GM18502 (cell line): ENCODE results near the gene DNAJC6.

Experiments
- ATAC-seq: cut with Tn5 transposase; IDR thresholded peaks from one replicate; pipeline ENCODE4 v1.9.1; 2021; ENCODE audit warnings: mild to moderate bottlenecking; ENCODE audit not compliant: unreplicated experiment, poor library complexity

The DNAJC6 gene

DNA sequence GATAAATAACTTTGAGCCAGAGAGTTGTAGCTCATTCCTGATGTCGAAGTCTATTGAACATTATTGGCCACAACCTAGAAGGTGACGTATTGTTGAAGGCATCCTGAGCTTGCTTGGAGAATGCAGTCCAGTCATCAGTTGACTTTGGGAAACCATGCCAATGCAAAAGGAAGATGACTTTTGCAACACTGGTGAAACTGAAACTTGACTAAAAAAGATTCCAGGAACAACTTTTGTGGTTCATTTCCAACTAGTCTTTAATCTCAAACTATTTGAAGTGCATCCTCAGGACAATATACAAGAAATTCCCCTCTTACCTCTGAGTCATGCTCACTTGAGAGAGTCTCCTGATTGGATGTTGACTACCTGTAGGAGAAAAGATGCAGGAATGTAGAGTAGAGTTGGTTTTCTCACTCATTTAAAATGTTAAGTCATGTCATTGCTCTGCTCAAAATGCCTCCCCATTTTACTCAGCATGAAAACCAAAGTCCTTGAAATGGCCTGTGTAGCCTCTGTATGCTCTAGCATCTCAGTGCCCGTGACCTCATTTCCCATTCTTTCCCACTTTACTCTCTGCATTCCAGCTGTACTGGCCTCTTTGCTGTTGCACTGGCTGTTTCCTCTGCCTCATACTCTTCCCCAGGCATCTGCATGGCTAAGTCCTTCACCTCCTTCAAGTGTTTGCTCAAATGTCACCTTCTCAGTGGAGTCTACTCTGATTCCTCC is 86.7 kb downstream of the DNAJC6 start:
- ATAC-seq, result no peak

DNA sequence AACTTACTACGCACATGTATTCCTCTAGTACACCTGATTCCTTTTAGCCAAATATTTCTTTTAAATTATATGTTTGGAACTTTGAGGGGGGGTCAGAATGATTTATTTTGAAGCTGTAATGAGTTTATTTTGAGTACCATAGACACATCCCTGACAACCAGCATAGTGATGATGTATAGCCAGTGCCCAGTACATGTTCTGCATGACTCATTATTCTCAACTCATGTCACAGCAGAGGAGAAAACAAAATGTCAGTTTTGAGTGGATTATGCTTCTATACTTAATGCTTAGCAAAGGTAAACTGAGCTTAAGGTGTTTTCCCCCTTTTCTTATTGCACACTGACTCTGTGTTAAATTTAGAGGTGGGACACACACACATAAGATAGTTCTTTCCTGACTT is 88.7 kb downstream of the DNAJC6 start:
- ATAC-seq, result no peak

DNA sequence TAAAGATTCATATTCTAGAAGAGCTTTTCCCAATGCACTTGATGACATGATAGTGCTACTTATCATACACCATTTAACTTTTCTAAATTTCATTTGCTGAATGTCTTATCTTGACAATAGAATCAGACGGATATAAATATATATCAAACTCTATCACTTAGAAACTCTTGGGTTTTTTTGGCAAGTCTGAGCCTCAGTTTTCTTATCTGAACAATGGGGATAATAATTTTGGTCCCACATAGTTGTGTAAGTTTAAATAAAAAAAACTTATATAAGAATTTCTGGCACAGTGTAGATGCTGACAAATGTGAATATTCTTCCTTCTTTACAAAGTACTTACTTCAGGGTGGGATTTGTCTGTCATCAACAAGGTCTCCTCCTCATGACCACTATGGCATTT is 89.7 kb downstream of the DNAJC6 start:
- no peak for ATAC-seq

DNA sequence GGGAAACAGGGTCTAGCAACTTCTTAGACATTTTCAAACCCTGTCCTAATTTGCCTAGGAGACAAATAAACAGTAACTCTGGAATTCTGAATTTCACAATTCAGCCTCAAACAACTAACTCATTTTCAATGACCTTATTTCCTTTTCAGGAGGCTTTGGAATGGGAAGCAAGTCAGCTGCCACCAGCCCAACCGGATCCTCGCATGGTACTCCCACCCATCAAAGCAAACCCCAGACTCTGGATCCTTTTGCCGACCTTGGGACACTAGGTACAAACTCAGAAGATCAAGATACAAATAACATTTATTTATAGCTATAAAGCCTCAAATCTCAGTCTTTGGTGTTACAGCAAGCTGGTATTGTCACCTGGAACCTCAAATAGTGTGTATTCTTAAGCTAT is 92.3 kb downstream of the DNAJC6 start:
- ATAC-seq, result no peak

DNA sequence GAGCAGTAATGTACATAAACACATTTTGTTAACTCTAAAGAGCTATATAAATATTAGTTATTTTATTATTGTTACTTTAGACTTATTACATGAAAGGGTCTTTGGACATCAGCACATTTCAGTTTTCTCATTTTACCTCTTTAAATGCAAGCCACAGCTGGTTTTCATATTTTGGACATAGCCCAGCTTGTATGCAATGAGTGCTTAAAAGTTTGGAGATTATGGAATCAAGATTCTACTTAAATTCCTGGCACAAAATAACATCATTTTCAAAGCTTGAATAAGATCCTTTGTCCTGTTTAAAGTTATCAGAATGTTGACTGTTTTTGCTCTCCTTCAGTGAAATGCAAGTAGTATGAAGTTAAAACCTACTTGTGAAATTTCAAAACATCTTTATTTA is 95.6 kb downstream of the DNAJC6 start:
- no peak for ATAC-seq

DNA sequence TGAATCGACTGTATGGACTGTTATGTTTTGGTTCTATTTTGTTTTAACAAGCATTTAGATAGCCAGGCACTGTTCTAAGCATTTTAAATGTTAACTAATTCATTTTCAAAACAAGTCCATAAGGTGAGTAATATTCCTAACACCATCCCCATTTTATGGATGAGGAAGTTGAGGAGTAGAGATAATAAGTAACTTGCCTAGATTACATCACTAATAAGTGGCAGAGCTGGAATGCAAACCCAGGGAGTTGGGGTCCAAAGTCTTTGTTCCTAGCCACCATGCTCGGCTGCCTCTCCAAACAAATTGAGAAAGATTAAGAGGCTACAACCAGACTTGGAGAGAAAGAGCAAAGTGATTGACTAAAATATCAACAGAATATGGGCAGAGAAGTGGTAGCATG is 98.5 kb downstream of the DNAJC6 start:
- no peak for ATAC-seq

DNA sequence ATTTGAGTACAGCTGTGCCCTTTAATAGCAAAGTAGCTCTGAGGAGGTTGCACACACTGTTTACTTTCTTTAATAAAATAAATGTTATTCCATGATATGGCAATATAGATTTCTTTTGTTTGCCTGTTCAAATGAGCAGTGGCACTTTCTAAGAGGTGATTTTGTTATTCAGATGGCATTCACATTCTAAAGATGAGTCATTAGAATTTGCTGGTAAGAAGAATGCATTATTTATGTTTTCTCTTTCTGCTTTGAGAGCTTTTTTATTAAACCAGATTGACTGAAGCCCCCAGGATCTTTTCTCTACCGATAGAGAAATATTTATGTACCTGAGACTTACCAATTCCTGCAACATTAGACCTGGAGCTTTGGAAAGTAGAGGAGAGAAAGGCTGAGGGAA is 100.0 kb downstream of the DNAJC6 start:
- ATAC-seq, result no peak

DNA sequence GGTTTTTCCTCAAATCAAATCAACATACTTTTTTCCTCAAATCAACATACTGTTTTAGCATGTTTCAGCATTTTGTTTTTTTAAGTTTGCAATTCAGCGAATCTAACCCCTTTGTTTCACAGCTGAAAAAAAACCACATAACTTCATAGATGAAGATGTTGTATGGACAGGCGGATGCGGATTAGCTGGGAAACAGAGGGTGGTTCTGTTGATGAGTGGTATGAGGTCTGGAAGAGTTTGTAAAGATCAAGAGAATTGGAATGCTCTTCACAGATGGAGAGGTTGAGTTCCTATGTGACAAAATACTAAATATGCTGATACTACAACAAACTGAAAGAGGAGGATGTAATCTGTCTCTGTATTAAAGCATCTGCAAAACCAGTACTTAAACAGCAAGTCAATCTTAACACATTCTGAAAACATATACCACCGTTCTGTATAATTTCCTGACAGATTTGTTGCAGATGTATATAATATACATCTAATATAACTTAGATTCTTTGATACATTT is 100.5 kb downstream of the DNAJC6 start:
- no peak for ATAC-seq

DNA sequence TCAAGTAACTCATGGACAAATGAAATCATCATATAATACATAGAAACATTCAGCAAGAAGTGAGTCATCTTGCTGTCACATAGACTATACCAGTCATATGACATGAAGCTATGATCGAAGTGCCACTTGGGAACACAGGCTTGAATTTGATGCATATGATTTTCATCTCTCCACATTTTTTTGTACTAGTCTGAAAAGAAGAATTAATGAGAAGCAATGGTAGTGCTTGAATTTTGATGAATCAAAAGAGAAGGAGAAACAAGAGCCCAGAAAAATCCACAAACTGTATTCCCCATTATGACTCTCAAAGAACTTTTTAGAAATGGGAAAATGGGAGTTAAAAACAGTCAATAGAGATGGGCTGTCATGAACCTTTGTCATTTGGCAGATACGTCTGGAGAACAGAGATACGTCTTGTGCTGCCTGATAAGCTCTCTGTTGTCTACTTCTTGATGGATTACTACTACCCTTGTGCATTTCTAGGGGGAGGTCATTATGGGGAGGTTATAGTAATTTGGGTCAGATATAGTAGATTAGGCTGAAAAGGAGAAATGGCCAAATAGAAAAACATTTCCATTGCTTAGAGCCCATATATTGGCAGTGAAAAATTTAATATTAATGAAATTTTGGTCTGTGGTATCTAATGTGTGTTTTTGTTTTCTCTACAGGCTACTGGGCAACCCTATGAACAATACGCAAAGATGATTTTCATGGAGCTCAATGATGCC is 103.1 kb downstream of the DNAJC6 start:
- ATAC-seq, result no peak

DNA sequence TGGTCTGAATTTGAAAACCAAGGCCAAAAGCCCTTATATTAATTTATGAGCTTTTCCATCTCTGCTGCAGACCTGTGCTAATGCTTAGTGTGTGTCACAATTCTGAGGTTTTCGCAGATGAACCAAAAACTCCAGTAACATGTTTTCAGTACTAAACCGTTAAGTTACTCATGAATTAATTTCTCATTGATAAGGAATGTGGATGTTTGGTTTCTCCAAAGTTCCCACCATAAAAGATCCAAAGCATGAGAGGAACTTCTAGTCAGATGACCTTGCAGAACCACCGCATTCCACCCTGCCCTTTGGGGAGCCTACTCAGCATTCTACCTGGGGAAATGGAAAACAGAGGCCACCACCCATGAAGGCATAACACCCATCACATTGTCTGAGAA is 103.6 kb downstream of the DNAJC6 start:
- no peak for ATAC-seq

DNA sequence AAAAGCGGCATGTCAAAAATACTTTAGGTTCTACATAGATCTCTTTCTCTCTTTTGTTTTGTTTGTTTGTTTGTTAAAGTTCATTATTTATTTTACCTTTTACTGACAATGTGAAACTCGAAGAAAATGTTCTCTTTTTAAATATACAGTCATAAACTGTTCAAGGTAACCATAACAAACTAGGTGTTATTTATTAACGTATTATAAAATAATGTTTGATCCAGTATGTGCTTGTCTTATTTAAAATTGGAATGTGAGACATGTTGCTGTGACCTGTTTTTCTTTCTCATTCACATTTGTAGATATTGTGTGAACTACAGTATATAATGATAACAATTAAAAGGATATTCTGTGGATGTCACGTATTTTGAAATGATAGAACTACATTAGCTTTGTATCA is 105.2 kb downstream of the DNAJC6 start:
- ATAC-seq, result no peak

DNA sequence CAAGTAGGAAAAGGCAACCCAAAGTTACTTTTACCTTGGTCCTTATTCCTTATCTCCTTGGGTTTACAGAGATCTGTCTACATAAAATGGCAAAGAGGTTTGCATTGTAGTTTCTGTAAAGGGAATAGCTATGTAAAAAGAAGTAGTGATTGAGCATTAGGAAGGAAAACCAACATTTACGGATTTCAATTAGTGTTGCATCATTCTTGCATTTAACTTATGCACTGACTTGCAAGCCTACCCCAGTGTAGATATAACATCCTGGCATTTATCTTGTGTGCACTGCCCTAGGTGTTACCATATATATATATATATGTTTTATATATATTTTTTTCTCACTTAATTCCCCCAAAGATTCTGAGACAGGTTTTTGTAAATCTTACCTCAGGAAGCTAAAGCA is 107.4 kb downstream of the DNAJC6 start:
- no peak for ATAC-seq

DNA sequence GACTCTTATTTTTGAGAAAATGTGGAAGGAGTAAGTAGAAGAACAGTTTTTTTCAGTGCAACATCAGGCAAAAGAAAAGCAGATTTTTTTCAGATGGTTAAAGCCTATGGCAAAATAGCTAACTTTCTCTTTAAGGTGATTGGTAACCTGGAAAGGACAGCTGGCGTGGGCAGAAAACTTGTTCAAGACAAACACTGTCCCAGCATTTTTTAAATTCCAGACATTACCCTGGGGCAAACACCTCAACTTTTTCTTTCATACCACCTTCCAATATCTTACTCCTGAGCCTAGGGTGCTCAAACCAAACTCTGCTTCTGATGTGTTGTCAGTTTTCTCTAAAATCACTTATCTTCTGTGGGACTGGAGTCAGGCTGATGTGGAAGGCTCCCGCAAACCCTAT is 108.4 kb downstream of the DNAJC6 start:
- ATAC-seq, result no peak

DNA sequence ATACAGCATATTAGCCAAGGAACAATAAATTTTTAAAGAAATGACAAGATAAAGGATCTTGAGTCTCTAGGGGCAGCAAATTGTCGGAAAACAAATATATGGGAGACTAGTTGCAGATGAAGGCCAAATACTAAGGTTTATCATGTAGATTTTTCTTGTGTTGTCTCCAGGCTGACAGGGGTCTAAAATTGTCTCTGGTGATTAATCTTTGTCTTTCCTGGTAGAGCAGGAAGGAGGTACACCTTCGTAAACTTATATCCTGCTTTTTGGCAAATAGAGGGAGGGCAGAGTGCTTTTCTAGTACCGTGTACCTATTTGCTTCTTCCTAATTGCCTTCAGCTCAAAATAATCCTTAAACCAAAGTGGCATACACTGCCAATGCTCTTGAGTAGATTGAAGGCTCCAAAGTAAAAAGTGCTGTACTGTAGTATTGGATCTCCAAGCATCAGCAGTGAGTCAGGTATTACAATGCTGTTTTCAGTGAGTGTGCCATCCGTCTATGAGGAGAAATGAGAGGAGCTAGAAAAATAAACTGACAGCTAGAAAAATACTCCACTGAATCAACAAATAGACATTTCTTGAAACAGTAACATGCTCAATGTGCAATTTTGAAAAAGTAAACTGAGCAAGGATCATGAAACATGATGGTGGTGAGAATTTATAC is 109.3 kb downstream of the DNAJC6 start:
- ATAC-seq, result no peak

DNA sequence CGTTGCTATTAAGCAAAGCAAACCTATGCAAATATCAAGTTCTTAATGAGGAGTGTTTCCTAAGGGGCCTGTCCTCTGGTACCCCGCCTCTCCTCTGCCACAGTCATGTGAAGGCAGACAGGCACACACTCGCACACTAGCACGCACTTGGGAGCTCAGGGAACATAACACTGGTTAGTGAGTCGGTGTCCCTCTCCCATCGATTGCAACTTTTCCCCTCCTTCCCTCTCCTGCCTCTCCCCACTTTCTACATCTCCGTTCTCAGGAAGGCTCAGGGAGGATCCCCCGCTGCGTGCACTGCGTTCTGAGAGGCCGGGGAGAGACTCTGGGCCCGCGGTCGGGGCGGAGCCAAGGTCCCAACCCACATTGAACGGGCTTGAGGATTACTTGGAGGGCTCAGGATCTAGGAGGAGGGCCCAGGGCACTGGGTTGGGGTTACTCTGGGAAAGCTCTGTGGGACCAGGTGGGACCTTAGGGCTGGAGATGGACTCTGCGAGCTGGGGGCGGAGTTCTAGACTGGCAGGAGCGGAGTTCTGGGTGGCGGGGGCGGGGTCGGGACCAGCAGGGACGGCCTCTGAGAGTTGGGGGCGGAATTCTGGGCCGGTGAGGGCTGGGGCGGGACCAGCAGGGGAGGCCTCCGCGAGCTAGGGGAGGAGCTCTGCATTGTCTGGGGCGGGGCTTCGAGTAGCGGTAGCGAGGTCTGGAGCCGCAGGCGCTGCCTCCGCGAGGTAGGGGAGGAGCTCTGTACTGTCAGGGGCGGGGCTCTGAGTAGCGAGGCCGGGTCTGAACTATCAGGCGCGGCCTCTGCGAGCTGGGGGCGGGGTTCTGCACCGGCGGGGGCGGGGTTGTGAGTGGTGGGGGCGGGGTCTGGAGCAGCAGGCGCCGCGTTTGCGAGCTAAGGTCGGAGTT is 110.6 kb downstream of the DNAJC6 start:
- ATAC-seq, result peak; percentile 92

DNA sequence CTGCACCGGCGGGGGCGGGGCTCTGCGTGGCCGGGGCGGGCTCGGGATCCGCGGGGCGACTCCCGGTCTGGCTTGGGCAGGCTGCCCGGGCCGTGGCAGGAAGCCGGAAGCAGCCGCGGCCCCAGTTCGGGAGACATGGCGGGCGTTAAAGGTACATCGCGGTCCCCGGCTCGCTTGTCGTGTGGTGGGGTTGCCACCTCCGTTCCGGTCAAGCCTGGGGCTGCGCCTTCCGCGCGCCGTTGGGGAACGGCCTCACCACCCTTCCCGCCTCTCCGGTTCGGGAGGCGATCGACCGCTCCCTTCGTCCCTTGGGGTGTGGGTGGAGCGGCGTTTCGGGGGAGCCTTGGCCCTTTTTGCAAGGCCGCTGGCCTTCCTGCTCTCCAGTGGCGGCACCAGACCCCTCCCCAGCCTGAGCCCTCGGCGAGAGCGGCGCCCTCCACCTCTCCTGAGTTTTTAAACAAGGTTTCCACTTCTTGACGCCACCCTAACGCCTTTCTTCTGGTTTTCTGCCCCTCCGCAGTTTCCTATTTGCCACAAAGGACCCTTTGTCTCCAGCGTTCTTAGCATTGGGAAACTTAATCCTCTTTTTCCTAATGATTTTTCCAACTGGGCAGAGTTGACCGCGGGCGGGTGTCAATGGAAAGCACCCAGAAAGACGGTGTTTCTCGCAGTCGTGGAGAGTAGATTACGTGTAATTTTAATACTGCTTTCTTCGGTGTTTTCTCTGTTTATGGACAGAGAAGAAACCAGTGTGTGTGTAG is 111.4 kb downstream of the DNAJC6 start, which contains the start of the genes LEPR and LEPROT:
Gene LEPR, plus strand, starts transcription at position 79 of the 761 bp plus-strand sequence. CDS start 144,898 bp downstream, outside the sequence.
Gene LEPROT, plus strand, starts transcription at position 79 of the 761 bp plus-strand sequence. Its CDS starts 57 bp downstream, at position 136.
- ATAC-seq, result peak; percentile 61

DNA sequence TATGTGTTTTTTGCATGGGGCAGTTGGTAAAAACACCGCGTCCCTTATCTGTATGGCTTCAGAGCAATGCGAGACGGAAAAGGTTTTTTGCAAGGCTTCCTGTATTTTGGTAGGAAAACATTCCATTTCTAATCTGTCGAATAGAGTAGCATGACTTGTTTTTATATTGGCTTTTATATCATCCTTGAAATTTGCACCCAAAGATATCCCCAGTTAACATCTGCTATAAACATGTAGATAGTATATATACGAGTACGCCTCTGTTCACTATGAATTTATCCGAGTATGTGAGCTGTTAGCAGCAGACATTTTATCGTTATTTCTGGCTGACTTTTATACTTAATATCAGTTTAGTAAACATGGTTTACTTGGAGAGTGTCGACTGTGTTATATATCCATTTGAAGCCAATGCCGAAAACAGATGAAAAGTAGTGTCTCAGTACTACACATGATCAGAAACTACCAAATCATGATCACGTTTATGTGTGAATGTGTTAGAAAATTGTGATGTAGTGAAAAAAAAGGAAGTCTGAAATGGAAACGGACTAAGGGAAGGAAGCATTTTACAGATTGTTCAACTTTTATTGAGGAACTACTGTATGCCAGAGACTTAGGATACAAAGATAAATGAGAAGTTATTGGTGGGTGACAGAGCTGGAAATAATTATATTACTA is 112.1 kb downstream of the DNAJC6 start:
- no peak for ATAC-seq

DNA sequence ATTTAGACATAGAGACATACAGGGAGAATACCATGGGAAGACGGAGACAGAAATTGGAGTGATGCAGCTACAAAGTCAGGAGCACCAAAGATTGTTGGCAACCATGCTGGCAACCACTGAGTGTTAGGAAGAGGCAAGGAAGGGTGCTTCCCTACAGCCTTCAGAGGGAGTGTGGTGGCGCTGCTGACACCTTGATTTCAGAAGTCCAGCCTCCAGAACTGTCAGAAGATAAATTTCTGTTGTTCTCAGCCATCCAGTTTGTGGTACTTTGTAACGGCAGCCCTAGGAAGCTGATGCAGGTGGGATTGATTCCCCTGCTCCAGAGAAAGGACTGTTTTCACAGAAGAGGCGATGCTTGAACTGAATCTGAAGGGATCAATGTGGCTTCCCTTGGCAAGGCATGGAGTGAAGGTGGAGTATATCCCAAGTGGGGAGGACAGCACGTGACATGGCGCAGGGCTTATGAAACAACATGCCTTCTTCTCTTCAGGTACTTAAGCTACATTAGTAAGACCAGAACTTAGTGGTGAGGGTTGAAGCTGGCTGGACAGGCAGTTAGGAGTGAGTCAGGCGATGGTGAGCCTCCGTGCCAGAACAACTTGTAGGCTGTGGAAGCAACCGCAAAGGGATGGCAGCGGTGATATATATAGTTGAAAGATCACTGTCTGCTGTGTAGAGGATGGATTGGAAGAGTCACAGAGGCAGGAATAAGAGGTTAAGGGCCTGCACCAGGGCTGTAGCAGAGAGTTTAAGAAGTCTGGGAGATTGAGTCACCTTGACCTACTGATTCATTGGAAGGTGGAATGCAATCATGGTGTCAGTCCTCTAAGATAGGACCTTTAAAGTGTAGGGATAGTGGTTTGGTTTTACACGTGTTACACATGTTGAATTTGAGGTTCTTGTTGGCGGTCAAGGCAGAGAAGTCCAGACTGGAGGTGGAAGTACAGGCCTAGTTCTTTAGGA is 113.2 kb downstream of the DNAJC6 start:
- no peak for ATAC-seq
